ENCODE data around the gene FAM216B.

- TF ChIP-seq CTCF (IDR thresholded peaks at IDR 0.05; ENCODE audit: control extremely low read depth in 1 of 3, insufficient read depth in 1 of 3, low read depth in 1 of 3, low read length in 3 of 3): no peak
- no peak for TF ChIP-seq FOSL1 (IDR thresholded peaks at IDR 0.05; ENCODE audit: insufficient read depth, low read depth, low read length)
- no peak for TF ChIP-seq POLR2A (IDR thresholded peaks at IDR 0.05; ENCODE audit: control extremely low read depth in 1 of 2, low read depth in 2 of 2, low read length in 2 of 2)
- no peak for TF ChIP-seq MAFK (IDR thresholded peaks at IDR 0.05; ENCODE audit: low read depth, low read length)
These were observed 19.1 kb upstream of the FAM216B start for GRCh38 chr13:42762251-42762650.
